GM04504 (cell line): ENCODE data around the gene SEPTIN11.
"Not testable (repeated sequence)": the region's sequence is repeated elsewhere in the genome, so short reads cannot be mapped to it uniquely, and the experiment has no call there.

Experiments
- DNase-seq: peaks from one replicate; pipeline ENCODE4 v3.0.0-alpha.2; 2012; ENCODE audit warnings: low read depth

Gene SEPTIN11

DNA sequence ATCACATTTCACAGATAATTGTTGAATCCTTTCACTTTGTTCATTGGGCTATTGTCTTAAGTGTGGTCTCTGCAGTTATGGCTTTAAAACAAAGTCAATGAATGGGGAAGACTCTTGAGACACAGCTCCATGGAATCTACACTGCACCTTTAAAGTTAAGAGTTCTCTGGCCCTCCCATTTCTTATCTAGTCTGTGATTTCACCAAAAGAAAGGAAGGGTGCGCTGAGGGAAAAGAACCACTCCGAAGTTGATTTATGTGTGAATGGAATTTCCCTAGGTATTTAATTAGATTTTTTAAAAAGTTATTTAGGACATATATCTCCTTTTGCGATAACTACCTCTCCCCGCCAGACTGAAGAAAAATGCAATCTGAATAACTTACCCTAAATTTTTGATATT is 2.5 kb downstream of the SEPTIN11 start:
- no peak for DNase-seq

DNA sequence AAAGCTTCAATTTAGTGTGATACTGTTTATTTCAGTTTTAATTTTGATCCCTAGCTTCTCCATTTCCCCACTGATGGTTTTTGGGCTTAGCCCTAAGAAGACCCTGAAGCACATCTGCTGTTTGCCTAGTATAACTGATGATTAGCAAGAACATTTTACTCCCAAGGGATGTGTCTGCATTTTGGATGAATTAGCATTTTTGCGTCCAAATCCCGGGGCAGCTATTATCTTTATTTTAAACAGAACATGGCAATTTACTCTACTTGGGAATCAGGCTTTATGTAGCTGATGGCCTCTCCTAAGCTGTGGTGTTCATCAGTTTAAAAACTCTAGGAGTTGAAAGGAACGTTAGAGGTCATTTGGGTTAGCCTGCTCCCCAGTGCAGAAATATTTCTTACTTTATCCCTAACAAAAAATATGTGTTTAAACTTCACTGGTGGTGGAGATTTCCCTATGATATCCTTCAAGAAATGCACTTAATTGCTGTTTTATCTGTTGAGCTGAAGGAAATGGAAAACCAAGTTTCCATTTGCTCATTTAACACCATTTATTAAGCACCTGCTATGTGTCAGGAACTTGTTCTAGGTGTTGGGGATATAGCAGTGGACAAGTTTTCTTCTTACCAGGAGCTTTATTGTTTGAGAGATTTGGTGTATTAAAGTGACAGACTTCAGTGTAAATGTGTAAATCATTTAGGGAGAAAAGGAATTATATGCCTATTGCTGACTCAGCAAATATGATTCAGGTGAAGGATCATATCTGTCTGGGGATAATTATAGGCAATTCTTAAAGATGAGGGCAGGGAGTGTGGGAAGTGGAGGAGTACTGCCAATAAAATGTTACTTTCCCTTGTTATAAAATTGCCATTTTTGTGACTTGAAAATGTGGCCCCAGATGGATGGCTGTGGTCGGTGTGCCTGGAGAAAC is 3.4 kb downstream of the SEPTIN11 start:
- DNase-seq: no peak

DNA sequence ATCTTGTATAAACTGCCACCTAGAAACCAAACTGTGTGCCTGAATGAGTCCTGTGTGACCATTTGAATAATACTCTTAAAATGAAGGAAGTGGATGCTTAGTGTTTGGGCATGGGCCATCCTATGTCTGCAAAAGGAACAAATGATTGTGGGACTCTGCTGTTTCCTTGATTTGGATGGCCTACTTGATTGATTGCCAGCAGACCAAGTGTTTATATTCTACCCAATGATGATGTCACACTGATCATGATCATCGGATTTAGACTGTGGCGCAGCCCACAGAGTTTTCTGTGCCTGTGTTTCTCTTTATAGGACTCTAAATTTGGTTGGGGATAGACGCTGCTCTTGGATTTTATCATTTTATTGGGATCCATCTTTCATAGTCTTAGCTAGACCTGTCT is 4.4 kb downstream of the SEPTIN11 start:
- no peak for DNase-seq

DNA sequence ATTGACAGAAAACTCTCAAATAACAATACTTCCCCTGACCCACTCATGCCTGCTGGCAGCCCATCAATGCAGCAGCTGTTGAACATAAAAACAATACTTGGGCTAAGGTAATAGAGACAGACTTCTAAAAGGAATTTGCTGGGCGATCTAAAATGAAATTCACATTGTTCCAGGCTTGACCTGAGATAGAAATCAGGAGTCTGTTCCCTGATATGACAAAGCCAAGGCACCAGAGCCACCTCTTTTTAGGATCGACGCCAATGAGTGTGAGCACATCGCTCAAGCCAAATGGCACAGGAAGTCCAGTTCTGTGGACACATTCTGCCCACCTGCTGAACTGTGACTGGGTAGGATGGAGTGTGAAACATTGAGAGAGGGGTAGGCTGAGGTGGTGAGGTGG is 4.9 kb downstream of the SEPTIN11 start:
- DNase-seq: no peak

DNA sequence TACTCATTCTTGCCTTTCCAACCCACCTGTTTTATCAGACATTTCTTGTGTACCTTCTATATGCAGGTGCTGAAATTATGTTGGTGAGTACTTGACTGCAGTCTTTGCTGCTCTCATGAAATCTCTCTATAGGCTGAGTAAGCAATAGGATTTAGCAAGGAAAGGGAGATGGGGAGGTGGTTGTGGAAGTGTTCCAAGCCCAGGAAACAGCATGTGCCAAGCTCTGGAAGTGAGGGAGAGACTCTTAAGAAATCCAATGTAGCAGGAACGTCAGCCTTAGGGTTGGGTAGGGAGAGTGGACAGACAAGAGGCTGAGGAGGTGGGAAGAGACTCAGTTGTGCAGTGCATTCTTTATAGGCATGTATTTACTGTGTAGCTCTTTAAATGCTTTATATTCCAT is 5.6 kb downstream of the SEPTIN11 start:
- no peak for DNase-seq

DNA sequence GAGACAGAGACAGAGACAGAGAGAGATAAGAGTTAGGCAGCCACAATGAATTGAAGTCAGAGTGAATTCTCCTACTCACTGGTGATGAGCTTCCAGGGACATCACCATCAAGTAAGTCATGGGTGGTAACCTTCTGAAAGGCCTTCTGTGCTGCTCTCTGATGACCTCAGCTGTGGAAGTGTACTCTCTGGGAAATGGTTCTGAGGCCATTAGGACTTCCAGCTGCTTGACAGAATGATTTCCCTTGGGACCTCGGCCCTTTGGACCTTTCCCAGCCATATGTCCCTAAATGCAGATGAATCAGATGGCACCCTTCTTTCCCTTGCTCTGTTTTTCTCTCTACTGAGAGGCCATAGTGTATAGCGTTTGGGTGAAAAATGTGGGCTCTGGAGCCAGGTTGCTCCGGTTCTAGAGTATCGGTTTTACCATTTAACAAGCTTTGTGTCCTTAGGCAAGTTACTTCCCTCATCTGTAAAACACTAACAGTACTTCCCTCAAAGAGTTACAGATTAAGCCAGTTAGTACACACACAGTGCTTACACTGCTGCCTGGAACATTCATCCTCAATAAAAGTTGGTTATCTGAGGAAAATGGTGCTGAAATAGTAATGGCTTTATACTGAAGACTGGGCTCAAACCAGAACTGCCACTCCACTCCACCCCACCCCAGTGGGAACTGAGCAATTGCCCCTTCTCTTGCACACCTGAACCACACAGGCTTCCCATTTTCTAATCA is 7.6 kb downstream of the SEPTIN11 start:
- no peak for DNase-seq

DNA sequence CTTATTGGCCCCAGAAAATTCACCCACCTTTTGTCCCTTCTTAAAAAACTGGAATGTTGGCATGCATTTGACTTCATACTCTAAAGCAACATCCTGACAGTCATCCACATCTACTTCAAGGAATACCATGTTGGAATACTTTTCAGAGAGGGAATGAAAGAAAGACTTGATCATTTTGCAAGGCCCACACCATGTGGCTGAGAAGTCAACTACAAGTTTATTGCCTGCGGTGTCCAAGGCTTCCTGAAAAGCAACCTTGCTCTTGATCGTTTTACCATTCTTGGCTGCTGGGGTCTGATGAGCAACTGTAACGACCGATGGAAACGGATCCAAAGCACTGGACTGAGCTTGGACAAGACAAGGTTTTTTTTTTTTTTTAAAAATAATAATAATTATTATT is 9.3 kb downstream of the SEPTIN11 start:
- DNase-seq: no peak

DNA sequence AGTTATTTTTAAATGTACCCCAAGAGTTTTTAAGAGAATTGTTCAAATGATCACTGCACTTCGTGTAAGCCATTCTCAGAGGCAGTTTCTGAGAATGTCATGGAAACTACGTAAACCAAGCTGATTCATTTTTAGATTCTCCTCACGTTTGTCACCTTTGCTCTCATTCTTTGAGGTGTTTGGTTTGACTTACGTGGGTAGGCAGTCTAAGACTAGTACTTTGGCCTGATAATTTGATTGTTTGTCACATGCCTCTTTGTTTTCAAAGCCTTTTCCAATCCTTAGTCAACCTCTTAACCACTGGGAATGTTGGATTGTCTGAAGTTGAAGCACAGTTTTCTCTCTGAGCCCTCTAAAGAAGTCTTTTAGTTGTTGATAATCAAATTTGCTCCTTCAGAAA is 10.5 kb downstream of the SEPTIN11 start:
- DNase-seq: no peak

DNA sequence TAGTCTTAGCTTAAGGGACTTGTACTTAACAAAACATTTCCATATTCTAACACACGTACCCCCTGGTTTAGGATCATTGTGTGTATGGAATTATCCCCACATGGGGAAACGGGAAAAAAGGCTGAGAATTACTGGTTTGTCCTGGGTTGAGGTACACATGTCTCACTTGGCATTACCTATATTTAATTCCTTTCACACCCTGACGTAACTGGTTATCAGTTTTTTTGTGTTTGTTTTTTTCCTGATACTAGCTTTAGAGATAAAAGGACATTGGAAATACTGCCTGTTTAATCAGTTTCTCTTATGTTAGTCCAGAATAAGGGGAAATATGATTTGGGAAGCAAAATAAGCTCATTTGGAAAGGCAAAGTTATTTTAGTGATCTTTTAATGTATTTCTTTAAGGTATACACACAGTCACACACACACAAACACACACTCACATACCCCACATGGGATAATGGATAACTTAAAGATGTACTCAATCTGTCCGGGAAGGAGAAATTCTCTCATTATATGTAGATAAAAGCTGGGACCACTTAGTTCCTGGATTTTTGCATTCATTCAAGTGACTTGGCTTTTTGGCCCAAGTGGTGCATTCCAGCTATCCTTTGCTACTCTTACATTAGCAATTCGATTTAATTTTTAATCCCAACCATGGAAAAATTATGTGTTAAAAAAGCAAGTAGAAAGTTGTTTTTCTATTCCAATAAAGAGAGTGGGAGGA is 13.0 kb downstream of the SEPTIN11 start:
- no peak for DNase-seq

DNA sequence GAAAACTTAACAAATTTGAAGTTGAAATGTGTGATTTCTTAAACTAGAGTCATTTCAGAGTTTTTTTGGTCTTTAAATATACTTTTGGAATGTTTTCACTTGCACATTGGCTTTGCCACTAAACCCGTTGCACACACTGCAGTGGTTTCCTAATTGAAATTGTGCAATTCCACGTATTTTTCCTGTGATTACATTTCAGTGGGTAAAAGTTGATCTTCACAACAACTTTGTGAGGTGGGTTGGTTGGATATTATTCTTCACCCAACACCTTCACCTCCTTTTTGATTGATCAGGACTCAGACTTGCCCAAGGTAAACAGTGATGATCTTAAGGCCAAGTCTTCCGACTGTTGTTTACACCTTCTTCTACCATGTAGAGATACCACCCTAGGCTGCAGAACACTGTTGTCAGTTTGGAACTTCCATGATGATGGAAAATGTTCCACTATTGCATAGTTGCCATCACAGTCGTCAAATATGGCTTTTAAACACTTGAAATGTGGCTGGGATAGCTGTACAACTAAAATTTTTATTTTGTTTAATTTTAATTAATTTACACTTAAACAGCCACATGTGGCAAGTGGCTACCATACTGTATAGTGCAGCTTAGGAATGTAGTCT is 13.7 kb downstream of the SEPTIN11 start:
- no peak for DNase-seq

DNA sequence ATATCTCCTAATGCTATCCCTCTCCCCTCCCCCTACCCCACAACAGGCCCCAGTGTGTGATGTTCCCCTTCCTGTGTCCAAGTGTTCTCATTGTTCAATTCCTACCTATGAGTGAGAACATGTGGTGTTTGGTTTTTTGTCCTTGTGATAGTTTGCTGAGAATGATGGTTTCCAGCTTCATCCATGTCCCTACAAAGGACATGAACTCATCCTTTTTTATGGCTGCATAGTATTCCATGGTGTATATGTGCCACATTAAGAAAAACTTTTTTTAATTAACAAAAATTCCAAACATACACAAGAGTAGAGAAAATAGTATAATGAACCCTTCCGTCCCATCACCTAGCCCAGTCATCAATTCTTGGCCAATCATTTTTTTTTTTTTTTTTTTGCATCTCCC is 14.4 kb downstream of the SEPTIN11 start:
- DNase-seq: not testable (repeated sequence)

DNA sequence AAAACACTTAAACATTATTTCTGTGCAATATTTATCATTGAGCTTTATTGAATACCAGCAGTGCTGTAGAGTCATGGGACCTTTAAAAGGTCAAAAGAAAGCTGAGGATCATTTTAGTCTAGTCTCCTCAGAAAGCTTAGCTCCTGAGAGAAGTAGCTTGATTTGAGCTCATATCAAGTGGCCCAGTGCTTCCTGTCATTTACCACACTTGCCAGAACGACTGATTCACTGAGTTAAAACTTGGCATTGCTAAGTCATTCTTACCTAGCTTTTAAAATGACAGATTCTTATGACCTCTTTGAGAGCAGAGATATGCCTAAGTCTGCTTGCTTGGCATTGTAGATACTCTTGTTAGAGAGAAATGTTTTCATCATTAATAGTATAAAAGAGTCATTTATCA is 15.2 kb downstream of the SEPTIN11 start:
- no peak for DNase-seq

DNA sequence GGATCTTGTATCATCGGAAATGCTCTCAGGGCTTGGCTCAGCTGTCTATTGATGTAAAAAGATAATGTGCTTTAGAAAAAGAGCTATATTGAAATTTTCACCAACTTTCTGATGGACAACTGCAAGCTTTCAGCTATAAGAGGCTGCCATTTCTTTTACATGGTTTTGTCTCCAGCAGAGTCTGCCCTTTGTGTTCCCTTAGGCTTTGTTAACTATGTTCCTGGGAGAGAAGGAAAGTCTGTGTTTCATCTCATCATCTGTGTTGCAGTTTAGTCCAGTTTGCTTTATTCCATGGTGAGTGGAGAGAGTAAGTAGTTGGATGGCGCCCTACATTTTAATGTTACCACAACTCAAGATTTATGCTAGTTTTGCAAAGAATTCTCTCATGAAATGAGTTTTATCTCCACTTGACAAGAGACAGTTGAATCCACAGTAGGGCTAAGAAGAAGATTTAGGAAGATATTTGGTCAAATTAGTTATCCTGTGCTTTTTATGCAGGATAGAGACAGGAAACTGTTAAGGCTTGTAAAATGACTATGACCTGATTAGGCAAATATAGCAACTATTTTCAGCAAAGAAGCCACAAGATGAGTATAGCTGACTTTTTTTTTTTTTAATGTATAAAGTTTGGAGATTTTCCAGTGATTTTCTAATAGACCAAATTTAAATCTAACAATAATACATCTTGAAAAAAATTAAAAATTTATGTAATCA is 16.5 kb downstream of the SEPTIN11 start:
- DNase-seq: no peak

DNA sequence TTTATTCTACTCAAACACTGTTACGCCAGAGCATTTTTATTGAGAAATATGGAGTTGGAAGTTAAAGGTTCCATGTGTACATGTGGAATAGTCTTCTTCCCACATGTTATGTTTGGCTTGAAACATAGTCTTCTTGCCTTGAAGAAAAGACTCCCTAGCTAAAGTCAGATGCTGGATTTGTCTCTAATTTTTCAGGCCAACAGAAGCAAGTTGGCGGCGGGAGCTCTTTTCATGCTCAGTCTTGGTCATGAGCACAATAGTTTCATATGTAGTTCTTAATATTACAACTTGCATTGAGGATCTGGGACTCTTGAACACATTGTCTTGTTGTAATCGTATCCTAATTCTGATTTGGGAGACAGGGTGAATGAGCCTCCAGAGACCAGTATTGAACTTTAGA is 19.4 kb downstream of the SEPTIN11 start:
- DNase-seq: no peak

DNA sequence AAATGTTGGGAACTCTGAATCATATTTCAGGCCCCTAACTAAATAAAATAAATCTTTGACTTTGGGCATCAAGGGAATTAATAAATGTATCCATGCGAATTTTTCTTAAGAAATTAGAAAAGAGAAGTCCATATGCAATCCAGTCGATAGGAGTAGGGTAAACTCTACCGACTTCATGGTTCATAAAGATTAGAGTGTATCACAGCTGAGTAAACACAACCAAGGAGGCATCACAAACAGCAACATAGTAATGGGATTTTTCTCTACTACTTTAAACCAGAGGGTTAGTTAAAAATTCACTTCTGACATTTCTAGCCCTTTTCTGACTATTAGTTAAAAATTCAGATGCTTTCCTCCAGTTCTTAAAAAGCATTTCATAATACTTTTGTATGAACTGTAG is 19.9 kb downstream of the SEPTIN11 start:
- DNase-seq: no peak

DNA sequence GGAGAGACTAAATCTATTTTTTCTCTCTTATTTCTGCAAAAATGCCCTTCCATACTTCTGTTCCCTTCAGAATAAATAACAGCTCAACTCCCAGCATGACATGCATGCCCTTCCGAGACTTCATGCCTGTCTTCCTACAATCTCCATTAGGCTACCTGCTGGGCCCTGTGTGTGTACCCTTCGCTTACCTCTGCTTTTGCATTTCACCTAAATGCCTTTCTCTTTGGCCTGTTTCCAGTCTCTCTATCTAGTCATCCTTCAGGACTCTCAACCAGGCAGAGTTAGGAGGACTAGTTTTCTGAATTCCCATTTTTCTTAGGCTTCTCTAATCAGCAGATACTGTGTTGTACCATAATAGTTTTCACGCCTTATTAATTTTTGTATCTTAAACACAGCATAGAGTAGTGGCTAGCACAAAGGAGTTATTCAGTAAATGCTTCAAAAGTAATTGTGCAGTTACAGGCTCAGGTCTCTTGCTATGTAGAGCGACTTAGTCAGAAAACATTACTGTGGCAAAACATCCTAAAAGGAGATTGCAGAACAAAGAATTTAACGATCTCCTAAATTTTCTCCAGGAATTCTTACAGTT is 20.5 kb downstream of the SEPTIN11 start:
- no peak for DNase-seq

DNA sequence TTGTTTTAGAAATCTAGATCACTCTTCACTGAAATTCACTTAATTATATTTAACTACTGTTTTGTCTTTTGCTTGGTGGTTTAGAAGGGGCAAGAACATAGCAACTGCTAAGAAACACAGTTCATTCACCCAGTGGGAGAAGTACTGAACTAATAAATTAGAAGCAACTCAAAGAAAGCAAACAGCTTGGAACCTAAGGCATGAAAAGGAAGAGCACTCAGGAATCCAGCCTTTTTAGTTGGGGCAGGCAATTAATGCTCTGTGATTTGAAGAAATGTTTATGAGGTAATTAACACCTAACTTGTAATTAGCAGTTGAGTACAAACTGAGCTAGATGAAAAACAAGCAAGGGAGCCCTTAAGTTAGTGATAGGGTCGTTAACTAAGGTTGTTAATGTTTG is 22.8 kb downstream of the SEPTIN11 start:
- no peak for DNase-seq

DNA sequence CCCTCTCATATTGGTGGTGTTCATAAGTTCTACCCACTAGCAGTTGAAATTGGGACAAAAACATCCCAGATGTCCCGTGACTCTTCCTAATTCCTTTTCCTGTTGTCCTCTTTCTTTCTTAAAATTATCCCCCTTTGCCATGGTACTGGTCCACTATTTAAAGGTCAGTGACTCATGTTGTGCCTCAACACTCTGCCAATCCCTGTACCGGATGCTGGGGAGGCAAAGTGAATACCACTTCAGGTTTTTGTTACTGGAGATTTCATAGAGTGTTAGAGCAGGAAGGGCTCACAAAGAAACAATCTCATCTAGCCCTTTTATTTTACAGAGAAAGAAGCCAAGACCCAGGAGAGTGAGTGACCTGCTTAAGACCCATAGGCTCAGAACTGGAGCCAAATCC is 24.6 kb downstream of the SEPTIN11 start:
- DNase-seq: no peak

DNA sequence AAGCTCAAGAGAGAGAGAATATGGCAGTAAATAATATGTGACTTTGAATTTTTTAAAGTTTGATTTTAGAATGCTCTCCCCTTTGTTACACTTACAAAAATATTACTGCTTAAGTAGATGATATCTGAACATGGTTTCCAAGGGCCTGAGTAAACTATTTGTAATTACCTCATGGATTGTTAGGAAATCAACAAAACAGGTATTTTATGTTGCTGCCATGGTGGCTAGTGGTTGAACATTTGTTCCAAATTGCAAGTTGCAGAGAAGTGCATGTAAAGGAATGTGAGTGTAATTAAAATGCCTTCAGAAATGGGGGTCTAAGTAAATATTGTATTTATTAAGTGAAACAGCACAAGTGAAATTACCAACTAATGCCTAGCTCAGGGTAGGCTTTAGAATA is 27.6 kb downstream of the SEPTIN11 start:
- DNase-seq: no peak

DNA sequence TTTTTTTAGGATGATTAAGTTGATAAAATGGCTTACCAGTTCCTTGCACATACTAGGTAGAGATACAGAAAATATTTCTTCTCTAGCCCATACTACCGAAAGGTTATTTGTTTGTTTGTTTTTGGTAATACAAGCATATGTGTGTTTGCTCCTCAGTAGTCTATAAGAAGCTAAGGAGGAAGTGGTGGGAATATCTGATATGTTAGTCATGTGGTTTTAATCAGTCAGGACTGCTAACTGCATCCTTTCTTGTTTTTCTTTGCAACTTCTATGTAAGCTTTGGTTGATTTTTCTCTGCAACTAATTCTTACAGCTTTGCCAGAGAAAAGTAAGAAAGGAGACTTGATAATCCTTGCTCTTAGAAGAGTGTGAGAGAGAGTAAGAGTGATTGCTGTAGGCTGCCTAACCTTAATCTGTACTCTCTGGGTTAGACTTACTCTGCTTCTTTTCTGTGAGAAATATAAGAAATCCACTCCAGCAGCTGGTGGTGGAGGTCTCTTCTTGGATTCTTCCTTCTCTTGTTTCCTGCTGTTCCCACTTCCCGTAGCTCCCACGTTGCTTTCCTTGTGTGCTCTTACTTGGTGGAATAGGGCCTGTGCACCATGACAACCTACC is 28.3 kb downstream of the SEPTIN11 start:
- no peak for DNase-seq

DNA sequence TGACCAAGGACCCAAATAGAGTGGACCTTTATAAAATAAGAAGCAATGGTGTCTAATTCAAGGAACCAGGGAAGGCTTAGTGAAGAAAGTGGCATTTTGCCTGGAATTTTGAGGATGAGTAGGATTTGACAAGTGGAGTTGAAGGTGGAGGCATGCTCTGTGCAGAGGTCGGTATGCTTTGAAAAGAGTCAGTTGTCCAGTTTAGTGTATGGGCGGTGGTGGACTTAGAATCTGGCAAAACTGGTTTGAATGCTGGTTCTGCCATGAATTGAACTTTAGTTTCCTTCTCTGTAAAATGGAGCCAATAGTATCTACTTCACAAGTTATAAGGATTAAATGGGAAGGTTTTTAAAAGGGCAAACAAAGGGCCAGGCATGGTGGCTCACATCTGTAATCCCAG is 29.7 kb downstream of the SEPTIN11 start:
- DNase-seq: no peak
